Testis (tissue), 3 donors: ENCODE measurements around the gene ITPR2. TPM values are rescaled to one million over a fixed set of nuclear protein-coding genes. Genes with fewer than 3 reads are reported as not detected.
A peak's percentile ranks its signal among the peaks of the same experiment; 100 is the strongest.

Experiments used
- DNase-seq: peaks from one replicate; pipeline ENCODE4 v3.0.0-alpha.2; 2019
- H3K27ac ChIP-seq, 2 donors: fragments of 200-600 bp; sonication (generic); one replicate each; pipeline ENCODE4 v1.5.1; 2019
- H3K27me3 ChIP-seq: fragments of 200-600 bp; sonication (generic); one replicate; pipeline ENCODE4 v1.5.1; 2019
- H3K36me3 ChIP-seq: fragments of 200-600 bp; sonication (generic); one replicate; pipeline ENCODE4 v1.5.1; 2017; ENCODE audit warnings: low read depth; ENCODE audit errors: missing control alignments
- H3K4me1 ChIP-seq: fragments of 200-600 bp; sonication (generic); one replicate; pipeline ENCODE4 v1.5.1; 2019
- H3K4me3 ChIP-seq, 2 donors: fragments of 200-600 bp; sonication (generic); one replicate each; pipeline ENCODE4 v1.5.1; 2017 to 2019
- H3K9me3 ChIP-seq: fragments of 200-600 bp; sonication (generic); one replicate; pipeline ENCODE4 v1.5.1; 2017
- CTCF ChIP-seq, 3 experiments: fragments of 450-650 bp in 2 of 3; fragments of 200-600 bp in 1 of 3; sonication (generic) in 1 of 3; IDR thresholded peaks; one replicate each; pipeline ENCODE4 v1.5.1; 2016 to 2019; ENCODE audit warnings: antibody characterized with exemption in 3 of 3, mild to moderate bottlenecking in 2 of 3, moderate library complexity in 1 of 3
- POLR2A ChIP-seq: fragments of 450-650 bp; IDR thresholded peaks from one replicate; pipeline ENCODE4 v1.6.1; 2017; ENCODE audit warnings: antibody characterized with exemption, mild to moderate bottlenecking, moderate library complexity
- WGBS, 2 donors: methylation state at CpG; one replicate each; pipeline ENCODE4 v1.1.5; 2018; 5-methylcytosine and 5-hydroxymethylcytosine counted together
- intact Hi-C: fragments of 100-400 bp; cut with DNase I; formaldehyde crosslinking; loops from one replicate; pipeline ENCODE4 v1.15.1; 2023; ENCODE audit warnings: low total_unique reads
- polyA plus RNA-seq: library from polyadenylated mRNA; stranded (reverse); fragments of 350-450 nt; fragmentation: Illumina TruSeq; extraction: RNeasy Lipid Tissue Mini Kit (QIAGEN cat#74804); gene quantifications from one replicate; pipeline ENCODE4 v1.2.3, GENCODE V29; 2014; ENCODE audit warnings: low read depth, low replicate concordance; ENCODE audit not compliant: insufficient read depth
- total RNA-seq, 2 donors: library from RNA; depleted of rRNA; stranded (reverse); fragments of >200 nt; gene quantifications; one replicate each; pipeline ENCODE4 v1.2.3, GENCODE V29; 2016

The ITPR2 gene
- total and polyA plus RNA-seq, 3 donors from 2014 or later, result 4.9 to 60.6 (median 56.9) TPM

- H3K9me3 ChIP-seq, result no peaks in the 10 kb centered on the region
- intact Hi-C loops, result no loop called here
- H3K36me3 ChIP-seq, result no peaks in the 10 kb centered on the region
- H3K4me1 ChIP-seq, result no peaks in the 10 kb centered on the region
- TF ChIP-seq POLR2A, result no peak
- no peak for DNase-seq
- H3K27me3 ChIP-seq, result no peaks in the 10 kb centered on the region
- H3K4me3 ChIP-seq, result no peak overlapping the region
- H3K27ac ChIP-seq, result no peak overlapping the region
- 64 to 76% methylated on average over 5 of the region's 5 CpGs for WGBS, 2 donors
Observed at GRCh38 chr12:26711072-26711471, 121.9 kb downstream of the ITPR2 start.

GRCh38 chr12:26705851-26706250, 127.1 kb downstream of the ITPR2 start:
- H3K9me3 ChIP-seq, result no peaks in the 10 kb centered on the region
- no peak overlapping the region for H3K4me3 ChIP-seq
- peaks cover 7% of the 10 kb centered on the region for H3K4me1 ChIP-seq
- intact Hi-C loops, result no loop called here
- no peak for TF ChIP-seq CTCF (IDR thresholded peaks at IDR 0.05)
- TF ChIP-seq POLR2A, result no peak
- no peaks in the 10 kb centered on the region for H3K27me3 ChIP-seq
- H3K36me3 ChIP-seq, result no peaks in the 10 kb centered on the region
- DNase-seq, result no peak
- WGBS, 2 donors, result 93 to 94% methylated on average over 2 of the region's 2 CpGs
- H3K27ac ChIP-seq, result no peak overlapping the region

GRCh38 chr12:26704684-26705460, 128.1 kb downstream of the ITPR2 start:
- Histone ChIP-seq H3K36me3 (no peaks in the 10 kb centered on the region), H3K4me1 (peaks cover 7% of the 10 kb centered on the region), H3K27me3 (no peaks in the 10 kb centered on the region), H3K9me3 (no peaks in the 10 kb centered on the region), H3K27ac (no peak overlapping the region), H3K4me3 (no peak overlapping the region)
- TF ChIP-seq CTCF (IDR thresholded peaks at IDR 0.05) (no peak), POLR2A (no peak)
- WGBS, 2 donors, result 43 to 50% methylated on average over 2 of the region's 2 CpGs
- intact Hi-C loops, result no loop called here
- peak; percentile 21 for DNase-seq

GRCh38 chr12:26704214-26704613, 128.8 kb downstream of the ITPR2 start:
- H3K4me1 ChIP-seq, result peaks cover 7% of the 10 kb centered on the region
- WGBS, 2 donors, result 63 to 70% methylated on average over 1 of the region's 1 CpG
- no peaks in the 10 kb centered on the region for H3K9me3 ChIP-seq
- H3K27ac ChIP-seq, result no peak overlapping the region
- no peak for DNase-seq
- TF ChIP-seq POLR2A (no peak), CTCF (IDR thresholded peaks at IDR 0.05) (no peak)
- no peaks in the 10 kb centered on the region for H3K36me3 ChIP-seq
- H3K27me3 ChIP-seq, result no peaks in the 10 kb centered on the region
- no peak overlapping the region for H3K4me3 ChIP-seq
- intact Hi-C loops, result no loop called here

GRCh38 chr12:26702741-26703140, 130.3 kb downstream of the ITPR2 start:
- 89 to 94% methylated on average over 4 of the region's 4 CpGs for WGBS, 2 donors
- H3K36me3 ChIP-seq, result no peaks in the 10 kb centered on the region
- TF ChIP-seq CTCF (IDR thresholded peaks at IDR 0.05) (no peak), POLR2A (no peak)
- H3K9me3 ChIP-seq, result no peaks in the 10 kb centered on the region
- H3K4me3 ChIP-seq, result no peak overlapping the region
- no peak for DNase-seq
- no peak overlapping the region for H3K27ac ChIP-seq
- H3K27me3 ChIP-seq, result no peaks in the 10 kb centered on the region
- intact Hi-C loops, result no loop called here
- H3K4me1 ChIP-seq, result peaks cover 7% of the 10 kb centered on the region
